ENCODE measurements around the gene CDH12.
"Not testable (repeated sequence)": the region's sequence is repeated elsewhere in the genome, so short reads cannot be mapped to it uniquely, and the experiment has no call there.

DNA sequence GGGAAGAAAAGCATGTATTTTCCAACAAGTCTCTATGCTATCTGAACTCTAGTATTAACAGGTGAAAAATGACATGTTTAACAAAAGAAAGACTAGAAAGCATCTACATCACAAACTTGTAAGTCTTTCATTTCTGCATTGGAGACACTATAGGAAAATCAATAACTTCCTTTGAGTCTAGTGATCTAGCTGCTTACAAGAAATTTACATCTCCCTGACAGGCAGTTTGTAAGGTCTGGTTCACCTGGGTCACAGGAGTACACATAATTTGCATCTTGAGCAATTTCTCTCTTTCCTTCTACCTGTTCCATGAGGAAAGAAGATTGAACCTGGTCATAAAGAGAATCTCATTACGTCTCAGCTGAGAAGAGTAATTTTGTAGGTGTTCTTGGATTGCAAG lies 696.2 kb downstream of the CDH12 start:
- TF ChIP-seq, protein P1, sequence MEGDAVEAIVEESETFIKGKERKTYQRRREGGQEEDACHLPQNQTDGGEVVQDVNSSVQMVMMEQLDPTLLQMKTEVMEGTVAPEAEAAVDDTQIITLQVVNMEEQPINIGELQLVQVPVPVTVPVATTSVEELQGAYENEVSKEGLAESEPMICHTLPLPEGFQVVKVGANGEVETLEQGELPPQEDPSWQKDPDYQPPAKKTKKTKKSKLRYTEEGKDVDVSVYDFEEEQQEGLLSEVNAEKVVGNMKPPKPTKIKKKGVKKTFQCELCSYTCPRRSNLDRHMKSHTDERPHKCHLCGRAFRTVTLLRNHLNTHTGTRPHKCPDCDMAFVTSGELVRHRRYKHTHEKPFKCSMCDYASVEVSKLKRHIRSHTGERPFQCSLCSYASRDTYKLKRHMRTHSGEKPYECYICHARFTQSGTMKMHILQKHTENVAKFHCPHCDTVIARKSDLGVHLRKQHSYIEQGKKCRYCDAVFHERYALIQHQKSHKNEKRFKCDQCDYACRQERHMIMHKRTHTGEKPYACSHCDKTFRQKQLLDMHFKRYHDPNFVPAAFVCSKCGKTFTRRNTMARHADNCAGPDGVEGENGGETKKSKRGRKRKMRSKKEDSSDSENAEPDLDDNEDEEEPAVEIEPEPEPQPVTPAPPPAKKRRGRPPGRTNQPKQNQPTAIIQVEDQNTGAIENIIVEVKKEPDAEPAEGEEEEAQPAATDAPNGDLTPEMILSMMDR (IDR thresholded peaks at IDR 0.05) = not testable (repeated sequence)
- not testable (repeated sequence) for TF ChIP-seq POLR2A, POLR2AphosphoS5 (IDR thresholded peaks at IDR 0.05)
